Skin of body (tissue), 2 donors: ENCODE results near the gene TNFRSF14. TPM values are rescaled to one million over a fixed set of nuclear protein-coding genes. Genes with fewer than 3 reads are reported as not detected.

Source experiments
- DNase-seq: peaks from one replicate; lab custom pipeline; 2025; lab: John Stamatoyannopoulos, UW
- total RNA-seq: library from RNA; depleted of rRNA; stranded (reverse); fragments of >200 nt; gene quantifications from one replicate; pipeline ENCODE4 v1.2.3, GENCODE V29; 2014

The TNFRSF14 gene
- total RNA-seq, 1 donor from 2014 or later = 18.1 TPM

GRCh38 chr1:2611621-2612437 is 55.7 kb downstream of the TNFRSF14 start:
- DNase-seq = no peak

- no peak for DNase-seq
These were observed 56.6 kb downstream of the TNFRSF14 start for GRCh38 chr1:2612591-2613365.

Other genes starting within 250 kb of the TNFRSF14 start
- 10.3 TPM for gene MORN1, start 164.8 kb upstream of the TNFRSF14 start, total RNA-seq
- gene RER1, start 164.5 kb upstream of the TNFRSF14 start, total RNA-seq = 40.1 TPM
- gene PEX10, start 143.8 kb upstream of the TNFRSF14 start, total RNA-seq = 15.8 TPM
- 15.3 TPM for gene PLCH2, start 80.1 kb upstream of the TNFRSF14 start, total RNA-seq
- 24.1 TPM for gene PANK4, start 29.8 kb upstream of the TNFRSF14 start, total RNA-seq
- 1.5 TPM for gene HES5, start 26.1 kb upstream of the TNFRSF14 start, total RNA-seq
- gene PRXL2B, start 30.4 kb downstream of the TNFRSF14 start, total RNA-seq = 7.3 TPM
- gene MMEL1, start 76.6 kb downstream of the TNFRSF14 start, total RNA-seq = 1.3 TPM
- gene TTC34, start 245.3 kb downstream of the TNFRSF14 start, total RNA-seq = 0.10 TPM